SU-DHL-6 (cell line): ENCODE data around the gene GABBR2.

Experiments used
- H2AFZ ChIP-seq: fragments of 200-600 bp; sonication (generic); 2 replicates; pipeline ENCODE4 v1.6.1; 2014; ENCODE audit warnings: low read depth, mild to moderate bottlenecking, moderate library complexity, mixed read lengths, antibody characterized with exemption, low read length; ENCODE audit not compliant: severe bottlenecking
- H3F3A ChIP-seq: fragments of 200-600 bp; shearing (Covaris generic); 2 replicates; pipeline ENCODE4 v1.6.0; 2016; ENCODE audit warnings: antibody characterized with exemption, mild to moderate bottlenecking; ENCODE audit not compliant: insufficient read depth
- H3K27ac ChIP-seq: fragments of 200-600 bp; sonication (generic); 2 replicates; pipeline ENCODE4 v1.5.1; 2016; ENCODE audit warnings: low read depth, mild to moderate bottlenecking, low read length, moderate library complexity, mixed read lengths
- H3K27me3 ChIP-seq: fragments of 200-600 bp; sonication (generic), shearing (Covaris generic); 2 replicates; pipeline ENCODE4 v1.6.0; 2014; ENCODE audit warnings: mild to moderate bottlenecking, low read length
- H3K36me3 ChIP-seq: fragments of 200-600 bp; sonication (generic); 2 replicates; pipeline ENCODE4 v1.6.1; 2014; ENCODE audit warnings: mild to moderate bottlenecking, low read length, mixed read lengths
- H3K4me2 ChIP-seq: fragments of 300-600, 200-600 bp; shearing (Covaris generic), sonication (generic); 2 replicates; pipeline ENCODE4 v1.6.0; 2014; ENCODE audit warnings: low read length, low read depth, mild to moderate bottlenecking; ENCODE audit not compliant: poor library complexity, severe bottlenecking
- H3K4me3 ChIP-seq: fragments of 200-600 bp; sonication (generic); 2 replicates; pipeline ENCODE4 v1.5.1; 2014; ENCODE audit warnings: antibody characterized with exemption, low read length, mild to moderate bottlenecking, mixed read lengths; ENCODE audit not compliant: insufficient read depth, poor library complexity, severe bottlenecking
- H3K79me2 ChIP-seq: fragments of 200-600 bp; sonication (generic); 2 replicates; pipeline ENCODE4 v1.6.1; 2014; ENCODE audit warnings: mild to moderate bottlenecking, low read length, moderate library complexity; ENCODE audit not compliant: insufficient read depth
- H3K9ac ChIP-seq: fragments of 200-600 bp; sonication (generic); 2 replicates; pipeline ENCODE4 v1.7.0; 2014; ENCODE audit warnings: mild to moderate bottlenecking, low read length
- H3K9me2 ChIP-seq: fragments of 200-600 bp; sonication (generic); replicated peaks from 2 replicates; pipeline ENCODE4 v1.6.1; 2014; ENCODE audit warnings: low read length; ENCODE audit not compliant: insufficient read depth
- H3K9me3 ChIP-seq: fragments of 200-600 bp; sonication (generic); 2 replicates; pipeline ENCODE4 v1.6.1; 2014; ENCODE audit warnings: low read length, mixed read lengths; ENCODE audit not compliant: insufficient read depth
- H4K20me1 ChIP-seq: fragments of 200-600 bp; sonication (generic); 2 replicates; pipeline ENCODE4 v1.6.1; 2014; ENCODE audit warnings: low read depth, mild to moderate bottlenecking, antibody characterized with exemption, low read length, moderate library complexity, mixed read lengths
- EZH2phosphoT487 ChIP-seq: fragments of 200-600 bp; sonication (generic), shearing (Covaris generic); conservative IDR thresholded peaks from 2 replicates; pipeline ENCODE4 v1.6.1; 2018; ENCODE audit warnings: mild to moderate bottlenecking, antibody characterized with exemption, low read length, moderate library complexity, mixed read lengths
- TF ChIP-seq, protein P1 (sequence below): fragments of 200-600 bp; sonication (generic); IDR thresholded peaks from one replicate; pipeline ENCODE4 v1.5.1; 2017; ENCODE audit warnings: antibody characterized with exemption, mild to moderate bottlenecking, low read length, moderate library complexity; ENCODE audit not compliant: insufficient read depth, poor library complexity, severe bottlenecking

GABBR2 gene

DNA sequence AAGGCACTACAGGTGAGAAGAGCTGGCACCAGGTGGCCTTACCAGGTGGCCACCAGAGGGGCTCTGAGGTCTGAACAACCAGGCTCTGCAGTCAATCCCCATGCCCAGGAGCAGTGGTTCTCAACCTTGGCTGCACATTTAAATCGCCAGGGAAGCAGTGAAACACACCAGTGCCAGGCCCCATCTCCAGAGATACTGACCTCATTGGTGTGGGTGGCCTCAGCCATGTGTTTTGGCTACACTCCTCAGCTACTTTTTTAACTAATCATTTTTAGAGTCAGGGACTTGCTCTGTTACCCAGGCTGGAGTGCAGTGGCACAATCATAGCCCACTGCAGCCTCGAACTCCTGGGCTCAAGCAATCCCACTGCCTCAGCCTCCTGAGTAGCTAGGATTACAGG is 56.0 kb downstream of the GABBR2 start:
- no peaks in the 10 kb centered on the region for H3K27me3 ChIP-seq
- H3K79me2 ChIP-seq, result no peaks in the 10 kb centered on the region
- H3K9me2 ChIP-seq, result no peaks in the 10 kb centered on the region
- H3K9me3 ChIP-seq, result no peaks in the 10 kb centered on the region
- no peak overlapping the region for H3K4me3 ChIP-seq
- no peak overlapping the region for H3K9ac ChIP-seq
- no peak for TF ChIP-seq EZH2phosphoT487
- TF ChIP-seq, protein P1, sequence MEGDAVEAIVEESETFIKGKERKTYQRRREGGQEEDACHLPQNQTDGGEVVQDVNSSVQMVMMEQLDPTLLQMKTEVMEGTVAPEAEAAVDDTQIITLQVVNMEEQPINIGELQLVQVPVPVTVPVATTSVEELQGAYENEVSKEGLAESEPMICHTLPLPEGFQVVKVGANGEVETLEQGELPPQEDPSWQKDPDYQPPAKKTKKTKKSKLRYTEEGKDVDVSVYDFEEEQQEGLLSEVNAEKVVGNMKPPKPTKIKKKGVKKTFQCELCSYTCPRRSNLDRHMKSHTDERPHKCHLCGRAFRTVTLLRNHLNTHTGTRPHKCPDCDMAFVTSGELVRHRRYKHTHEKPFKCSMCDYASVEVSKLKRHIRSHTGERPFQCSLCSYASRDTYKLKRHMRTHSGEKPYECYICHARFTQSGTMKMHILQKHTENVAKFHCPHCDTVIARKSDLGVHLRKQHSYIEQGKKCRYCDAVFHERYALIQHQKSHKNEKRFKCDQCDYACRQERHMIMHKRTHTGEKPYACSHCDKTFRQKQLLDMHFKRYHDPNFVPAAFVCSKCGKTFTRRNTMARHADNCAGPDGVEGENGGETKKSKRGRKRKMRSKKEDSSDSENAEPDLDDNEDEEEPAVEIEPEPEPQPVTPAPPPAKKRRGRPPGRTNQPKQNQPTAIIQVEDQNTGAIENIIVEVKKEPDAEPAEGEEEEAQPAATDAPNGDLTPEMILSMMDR, result no peak
- H3F3A ChIP-seq, result no peaks in the 10 kb centered on the region
- no peak overlapping the region for H3K27ac ChIP-seq
- H3K4me2 ChIP-seq, result no peak overlapping the region
- no peaks in the 10 kb centered on the region for H3K36me3 ChIP-seq
- H4K20me1 ChIP-seq, result no peaks in the 10 kb centered on the region
- H2AFZ ChIP-seq, result no peak overlapping the region

DNA sequence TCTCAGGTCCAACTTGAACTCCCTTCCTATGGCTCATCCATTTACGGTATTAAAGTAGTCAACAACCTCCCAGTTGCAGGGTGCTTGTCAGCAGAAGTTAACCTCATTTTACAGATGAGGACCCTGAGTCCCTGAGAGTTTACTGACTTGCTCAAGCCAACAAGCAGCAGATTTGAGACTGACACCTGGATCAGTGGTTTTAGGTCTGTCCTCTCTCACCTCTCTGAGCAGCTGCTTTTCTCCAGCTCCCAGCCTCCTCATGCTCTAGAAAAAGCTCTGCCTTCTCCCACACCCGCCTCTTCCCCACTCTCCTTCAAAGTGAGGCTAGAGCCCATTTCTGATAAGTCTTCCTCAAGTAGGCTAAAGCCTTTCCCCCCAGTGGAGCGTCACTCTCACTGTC is 56.4 kb downstream of the GABBR2 start:
- Histone ChIP-seq H3K36me3 (no peaks in the 10 kb centered on the region), H3K4me3 (no peak overlapping the region), H3K79me2 (no peaks in the 10 kb centered on the region), H3K27me3 (no peaks in the 10 kb centered on the region), H3K9ac (no peak overlapping the region), H3K9me3 (no peaks in the 10 kb centered on the region), H3K4me2 (no peak overlapping the region), H4K20me1 (no peaks in the 10 kb centered on the region), H3K27ac (no peak overlapping the region), H3F3A (no peaks in the 10 kb centered on the region), H2AFZ (no peak overlapping the region), H3K9me2 (no peaks in the 10 kb centered on the region)
- no peak for TF ChIP-seq EZH2phosphoT487
- TF ChIP-seq, protein P1, result no peak

DNA sequence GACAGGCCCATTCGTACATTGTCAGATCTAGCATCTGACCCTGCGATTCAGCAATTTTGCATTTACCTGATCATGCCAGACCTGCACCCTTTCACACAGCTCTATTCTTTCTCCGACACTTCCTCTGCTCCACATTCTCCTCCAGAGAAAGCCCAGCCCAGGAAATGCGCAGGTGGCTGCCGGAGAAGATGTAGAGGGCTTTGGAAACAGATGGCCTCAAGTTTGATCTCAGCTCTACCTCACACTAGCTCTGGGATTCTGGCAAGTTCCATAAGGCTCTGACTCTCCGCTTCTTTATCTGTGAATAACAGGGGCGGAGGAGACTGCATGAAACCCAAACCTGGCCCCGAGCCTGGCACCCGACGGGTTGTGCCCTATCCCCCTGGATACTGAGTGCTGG is 61.5 kb downstream of the GABBR2 start:
- TF ChIP-seq, protein P1, result no peak
- TF ChIP-seq EZH2phosphoT487, result no peak
- H3F3A ChIP-seq, result no peaks in the 10 kb centered on the region
- no peak overlapping the region for H3K4me3 ChIP-seq
- no peaks in the 10 kb centered on the region for H3K9me3 ChIP-seq
- H4K20me1 ChIP-seq, result no peaks in the 10 kb centered on the region
- no peak overlapping the region for H3K4me2 ChIP-seq
- H3K9me2 ChIP-seq, result no peaks in the 10 kb centered on the region
- no peak overlapping the region for H2AFZ ChIP-seq
- H3K27me3 ChIP-seq, result no peaks in the 10 kb centered on the region
- H3K9ac ChIP-seq, result no peak overlapping the region
- no peaks in the 10 kb centered on the region for H3K36me3 ChIP-seq
- no peak overlapping the region for H3K27ac ChIP-seq
- H3K79me2 ChIP-seq, result no peaks in the 10 kb centered on the region
